Measurements from ENCODE around the gene STAC3.
"Not testable (repeated sequence)": the region's sequence is repeated elsewhere in the genome, so short reads cannot be mapped to it uniquely, and the experiment has no call there.

The STAC3 gene

DNA sequence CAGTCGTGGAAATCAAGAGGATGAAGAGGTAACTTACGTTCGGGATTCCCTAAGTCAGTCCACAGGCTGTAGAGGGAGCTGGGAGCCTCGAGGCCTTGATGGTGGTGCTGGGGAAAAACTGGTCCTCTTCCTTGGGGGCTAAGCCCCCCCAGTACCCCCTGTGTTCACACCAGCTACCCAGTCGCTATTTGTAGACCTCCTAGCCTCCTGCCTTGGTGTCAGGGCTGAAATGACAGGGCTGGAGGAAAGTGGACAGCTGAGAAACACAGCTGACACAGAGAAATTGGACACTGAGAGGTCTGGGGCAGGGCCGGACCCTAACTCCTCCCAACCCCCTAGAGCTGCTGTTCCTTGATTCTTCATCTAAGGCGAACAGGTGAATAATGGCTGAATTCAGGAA, at the start of gene STAC3:
Gene STAC3, minus strand, starts transcription at position 232 of the 400 bp plus-strand sequence. CDS start 1,551 bp downstream, outside the sequence.
- no peak for DNase-seq (ENCODE audit: low read depth)

DNA sequence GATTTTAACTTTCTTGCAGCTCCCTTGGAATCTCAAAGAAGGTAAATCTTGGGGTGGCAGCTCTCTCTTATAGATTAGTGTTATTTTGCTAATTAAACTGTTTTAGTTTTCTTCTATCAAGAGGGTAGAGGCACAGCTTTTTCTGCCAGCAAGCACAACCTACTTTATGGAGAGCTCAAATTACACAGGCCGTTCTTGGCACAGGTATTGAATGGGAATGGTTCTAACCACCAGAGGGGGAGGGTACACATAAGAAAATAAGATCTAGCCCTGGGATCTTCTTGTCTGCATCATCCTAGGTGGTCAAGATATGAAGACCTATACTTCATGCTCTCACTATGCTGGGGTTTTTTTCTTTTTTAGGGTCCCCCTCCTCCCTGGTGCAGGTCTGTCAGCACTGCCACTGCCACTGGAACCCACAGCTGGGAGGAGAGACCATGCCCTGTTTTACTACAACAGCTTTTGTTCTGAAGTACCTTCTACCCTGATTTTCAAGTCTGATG, 48.6 kb upstream of the STAC3 start:
- DNase-seq (ENCODE audit: low read depth), result no peak

DNA sequence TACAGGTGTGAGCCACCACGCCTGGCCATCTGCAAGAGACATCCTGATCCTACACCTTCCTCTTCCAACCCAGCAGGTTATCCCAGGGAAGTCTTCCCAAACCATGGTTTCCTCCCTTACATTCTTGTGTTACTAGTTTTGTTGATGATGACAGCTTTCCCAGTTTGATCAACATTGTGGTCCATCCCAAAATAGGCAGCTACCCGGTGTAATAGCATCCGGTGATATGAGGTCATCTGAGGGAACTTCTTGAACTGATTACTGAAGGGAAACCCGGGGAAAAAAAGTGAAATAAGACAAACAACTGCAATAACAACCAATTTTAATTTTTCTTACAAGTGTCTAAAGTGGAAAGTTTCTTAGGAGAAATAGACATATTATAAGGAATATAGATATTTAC, 45.3 kb upstream of the STAC3 start:
- no peak for DNase-seq (ENCODE audit: low read depth)

DNA sequence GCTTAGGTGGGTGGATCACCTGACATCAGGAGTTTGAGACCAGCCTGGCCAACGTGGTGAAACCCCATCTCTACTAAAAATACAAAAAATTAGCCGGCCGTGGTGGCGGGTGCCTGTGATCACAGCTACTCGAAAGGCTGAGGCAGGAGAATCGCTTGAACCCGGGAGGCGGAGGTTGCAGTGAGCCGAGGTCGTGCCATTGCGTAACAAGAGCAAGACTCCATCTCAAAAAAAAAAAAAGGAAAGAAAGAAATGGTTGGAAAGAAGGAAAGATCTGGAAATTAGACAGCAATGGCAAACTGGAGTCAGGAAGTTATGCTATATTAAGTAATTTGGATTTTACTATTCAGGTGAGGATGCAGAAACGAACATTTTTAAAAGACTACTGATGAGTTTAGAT, 31.1 kb upstream of the STAC3 start:
- not testable (repeated sequence) for DNase-seq (ENCODE audit: low read depth)

DNA sequence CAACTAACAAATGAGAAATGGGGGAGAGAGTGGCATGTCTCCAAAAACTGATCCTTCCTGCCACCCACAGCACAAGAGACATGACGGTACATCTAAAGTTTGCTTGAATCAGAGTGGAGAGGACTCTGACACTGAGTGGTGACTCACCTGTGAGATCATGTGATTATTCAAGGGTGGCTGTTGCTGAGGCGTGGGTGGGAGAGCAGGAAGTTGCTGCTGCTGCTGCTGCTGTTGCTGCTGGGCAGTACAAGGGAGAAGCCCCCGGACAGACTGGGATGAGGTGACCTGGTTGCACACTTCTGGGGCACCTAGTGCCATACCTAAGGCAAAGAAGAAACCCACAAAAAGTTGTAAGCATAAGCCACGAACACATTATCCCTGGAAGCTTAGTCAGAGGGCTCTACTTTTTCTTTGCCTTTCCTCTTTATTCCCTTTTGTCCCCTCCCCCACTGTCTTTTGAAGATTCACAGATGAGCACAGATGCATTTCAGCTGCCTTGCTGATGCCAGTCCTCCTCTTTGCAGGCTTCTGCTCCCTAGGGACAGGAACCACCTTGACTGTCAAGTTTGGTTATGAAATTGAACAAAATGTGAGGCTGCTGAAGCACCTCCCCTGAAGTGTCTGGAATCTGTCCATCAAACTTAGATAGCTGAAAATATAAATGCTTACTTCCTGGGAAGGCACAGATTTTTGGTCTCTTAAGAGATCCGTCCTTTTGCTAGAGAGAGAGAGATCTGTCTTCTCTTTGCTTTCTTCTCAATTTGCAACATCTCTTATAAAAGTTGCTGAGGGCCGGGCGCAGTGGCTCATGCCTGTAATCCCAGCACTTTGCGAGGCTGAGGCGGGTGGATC, 29.4 kb upstream of the STAC3 start:
- DNase-seq (ENCODE audit: low read depth), result peak; percentile 50

DNA sequence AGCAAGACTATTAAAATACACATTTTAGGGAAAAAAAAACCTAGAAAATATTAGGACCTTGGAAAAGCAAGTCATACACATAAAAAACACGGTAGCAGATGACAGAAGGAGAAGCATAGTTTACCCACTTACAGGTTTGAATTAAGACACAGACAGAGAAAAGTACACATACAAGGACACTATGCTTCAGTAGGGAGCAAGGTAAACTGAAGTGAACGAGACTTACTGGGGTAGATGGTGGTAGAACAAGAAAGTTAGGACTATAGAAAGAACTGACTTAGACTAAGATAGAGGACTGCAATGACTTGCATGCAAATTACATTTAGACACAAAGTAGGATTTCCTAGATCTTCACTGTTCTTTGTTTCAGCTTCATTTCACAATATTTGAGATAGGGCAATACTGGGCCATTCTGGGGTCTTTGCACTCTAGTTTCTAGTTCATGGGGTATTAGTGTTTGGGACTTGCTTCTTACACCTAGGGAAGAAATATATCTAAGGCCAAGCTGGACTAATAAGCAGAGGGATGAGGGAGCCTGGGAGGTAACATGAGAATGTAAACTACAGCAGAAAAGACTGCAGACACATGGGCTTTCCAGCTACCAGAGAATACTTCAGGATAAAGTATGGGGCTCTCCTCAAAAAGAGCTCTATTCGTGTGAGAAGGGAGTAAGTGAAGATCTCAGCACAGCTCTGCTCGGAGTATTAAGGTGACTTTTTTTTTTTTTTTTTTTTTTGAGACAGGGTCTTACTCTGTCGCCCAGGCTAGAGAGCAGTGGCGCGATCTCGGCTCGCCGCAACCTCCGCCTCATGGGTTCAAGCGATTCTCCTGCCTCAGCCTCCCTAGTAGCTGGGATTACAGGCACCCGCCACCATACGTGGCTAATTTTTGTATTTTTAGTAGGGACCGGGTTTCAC, 27.7 kb upstream of the STAC3 start:
- no peak for DNase-seq (ENCODE audit: low read depth)

DNA sequence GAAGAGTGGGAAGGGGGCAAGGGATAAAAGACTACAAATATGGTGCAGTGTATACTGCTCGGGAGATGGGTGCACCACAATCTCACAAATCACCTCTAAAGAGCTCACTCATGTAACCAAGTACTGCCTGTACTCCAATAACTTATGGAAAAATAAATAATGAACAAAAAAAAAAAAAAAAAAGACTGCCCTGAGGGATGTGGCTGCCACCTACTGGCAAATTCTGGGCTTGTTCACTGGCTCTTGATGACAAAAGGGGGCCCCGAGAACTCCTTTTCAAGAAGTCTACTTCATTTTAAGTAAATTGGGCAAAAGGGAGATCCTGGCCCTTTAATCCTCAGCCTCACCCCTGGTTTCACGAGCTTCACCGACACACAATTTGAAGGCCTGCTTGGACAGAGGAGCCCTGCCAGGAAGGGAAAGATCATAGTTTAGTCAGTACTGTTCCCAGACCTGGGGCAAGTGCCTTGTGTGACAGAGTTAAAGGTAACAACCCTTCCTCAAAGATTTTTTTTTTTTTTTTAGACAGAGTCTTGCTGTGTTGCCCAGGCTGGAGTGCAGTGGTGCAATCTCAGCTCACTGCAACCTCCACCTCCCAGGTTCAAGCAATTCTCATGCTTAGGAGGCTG, 26.1 kb upstream of the STAC3 start:
- no peak for DNase-seq (ENCODE audit: low read depth)

DNA sequence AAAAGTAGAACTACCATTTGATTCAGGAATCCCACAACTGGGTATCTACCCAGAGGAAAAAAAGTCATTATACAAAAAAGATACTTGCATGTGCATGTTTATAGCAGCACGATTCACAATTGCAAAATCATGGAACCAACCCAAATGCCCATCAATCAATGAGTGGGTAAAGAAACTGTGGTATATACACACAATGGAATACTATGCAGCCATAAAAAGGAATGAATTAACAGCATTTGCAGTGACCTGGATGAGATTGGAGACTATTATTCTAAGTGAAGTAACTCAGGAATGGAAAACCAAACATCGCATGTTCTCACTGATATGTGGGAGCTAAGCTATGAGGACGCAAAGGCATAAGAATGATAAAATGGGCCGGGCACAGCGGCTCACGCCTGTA, 25.2 kb upstream of the STAC3 start:
- not testable (repeated sequence) for DNase-seq (ENCODE audit: low read depth)

DNA sequence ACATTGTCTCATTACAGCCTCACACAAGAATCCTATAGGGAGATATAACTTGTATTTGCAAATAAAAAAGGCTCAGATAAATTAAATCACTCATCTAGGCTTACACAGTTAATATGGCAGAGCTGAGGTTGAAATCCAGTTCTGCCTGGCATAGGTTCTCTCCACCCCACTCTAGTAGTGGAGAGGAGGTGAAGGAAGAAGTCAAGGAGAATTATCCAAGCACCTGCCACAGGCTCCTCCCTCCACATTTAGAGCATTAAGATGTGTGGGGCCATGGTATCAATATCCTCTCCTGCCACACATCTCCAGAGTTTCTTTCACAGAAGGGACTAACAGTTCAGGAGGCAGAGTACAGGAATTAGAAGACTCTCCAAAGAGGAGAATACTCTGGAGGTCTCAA, 22.5 kb upstream of the STAC3 start:
- DNase-seq (ENCODE audit: low read depth), result no peak

DNA sequence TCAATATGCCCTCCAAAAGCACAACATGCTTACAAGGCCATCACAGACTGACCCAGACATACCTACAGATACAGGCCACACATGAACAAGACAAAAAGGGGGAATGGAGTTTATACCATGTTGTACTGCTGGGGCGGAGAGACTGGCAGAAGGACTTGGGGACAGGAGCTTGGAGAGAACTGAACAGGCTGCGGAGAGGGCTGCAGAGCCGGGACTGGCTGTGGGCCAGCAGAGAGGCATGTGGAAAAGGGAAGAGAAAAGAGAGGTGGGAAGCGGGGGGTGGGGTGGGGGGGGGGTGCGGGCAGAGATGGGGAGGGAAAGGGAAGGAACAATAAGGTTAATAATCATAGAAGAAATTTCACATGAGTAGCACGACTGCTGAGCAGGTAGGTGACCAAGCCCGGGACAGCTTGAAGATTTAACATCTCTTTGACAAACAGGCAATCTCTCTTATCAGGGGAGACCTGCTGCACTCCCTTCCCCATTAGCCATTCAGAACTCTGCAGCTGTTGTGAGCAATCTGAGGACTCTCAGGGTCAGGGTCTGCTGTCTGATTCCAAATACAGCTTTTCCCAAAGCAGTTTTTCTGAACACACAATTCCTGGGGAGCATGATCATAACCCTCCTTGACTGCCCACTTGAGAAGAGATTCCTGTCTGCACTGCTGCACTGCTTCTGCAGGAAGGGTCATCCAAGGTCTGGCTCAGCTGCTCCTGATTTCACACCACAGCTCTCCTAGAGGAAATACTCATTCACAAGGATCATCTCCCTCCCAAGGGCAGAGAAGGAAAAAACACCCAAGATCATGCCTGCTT, 21.6 kb upstream of the STAC3 start:
- DNase-seq (ENCODE audit: low read depth), result no peak

DNA sequence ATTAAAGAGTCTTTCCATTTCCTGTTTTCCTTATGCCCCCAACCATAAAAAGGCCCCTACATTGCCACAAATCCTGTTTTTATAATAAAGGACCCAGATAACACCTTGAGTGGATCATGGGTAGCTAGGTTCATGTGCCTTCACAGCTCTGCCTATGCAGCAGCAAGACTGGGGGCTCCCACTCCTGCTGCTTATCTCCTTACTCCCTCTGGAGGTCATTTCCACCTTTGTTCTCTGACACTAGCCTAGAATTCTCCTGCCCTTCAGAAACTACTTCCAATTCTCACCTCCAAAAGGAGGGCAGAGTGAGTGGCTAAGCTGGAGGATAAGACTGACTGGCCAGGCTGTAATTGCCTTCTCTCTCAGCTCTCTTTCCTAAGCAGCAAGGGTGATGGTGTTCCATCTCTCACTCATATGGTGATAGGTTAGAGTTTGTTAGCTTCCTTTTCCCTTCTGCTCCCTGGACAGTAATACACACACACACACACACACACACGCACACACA, 20.0 kb upstream of the STAC3 start:
- DNase-seq (ENCODE audit: low read depth), result no peak

DNA sequence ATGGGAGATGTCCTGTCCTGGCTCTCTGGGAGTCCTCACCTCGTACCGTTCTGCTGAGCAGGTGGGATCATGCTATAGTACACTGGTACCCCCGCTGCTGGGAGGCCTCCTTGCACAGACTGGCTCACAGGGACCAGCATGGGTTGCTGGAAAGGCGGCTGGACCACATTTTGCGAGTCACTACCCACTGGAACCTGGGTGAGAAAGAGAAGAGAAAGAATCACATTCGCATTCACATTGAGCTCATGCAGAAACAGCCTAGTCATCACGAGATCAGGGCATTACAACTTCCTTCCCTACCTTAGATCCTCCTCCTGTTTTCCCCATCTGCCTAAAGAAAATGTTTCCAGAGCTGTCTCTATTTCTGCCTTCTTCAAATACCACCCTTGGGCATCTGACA, 17.3 kb upstream of the STAC3 start:
- no peak for DNase-seq (ENCODE audit: low read depth)

DNA sequence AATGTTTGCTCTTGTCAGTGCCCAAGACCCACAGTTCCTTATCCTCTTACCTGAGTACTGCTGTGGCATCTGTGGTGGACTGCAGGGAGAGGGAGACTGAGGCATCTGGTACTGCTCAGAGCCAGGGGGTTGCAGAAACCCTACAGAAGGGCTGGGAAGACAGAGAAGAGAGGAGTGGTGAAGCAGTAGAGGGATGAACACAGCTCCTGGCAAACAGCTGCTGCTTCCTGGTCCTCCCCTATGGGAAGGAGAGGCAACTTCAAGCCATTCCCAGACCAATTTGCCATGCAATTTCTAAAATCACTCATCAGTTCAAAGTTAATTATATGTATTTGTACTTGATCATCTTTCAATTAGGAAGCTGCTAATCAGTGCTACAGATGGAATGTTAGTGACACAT, 15.7 kb upstream of the STAC3 start:
- DNase-seq (ENCODE audit: low read depth), result no peak

DNA sequence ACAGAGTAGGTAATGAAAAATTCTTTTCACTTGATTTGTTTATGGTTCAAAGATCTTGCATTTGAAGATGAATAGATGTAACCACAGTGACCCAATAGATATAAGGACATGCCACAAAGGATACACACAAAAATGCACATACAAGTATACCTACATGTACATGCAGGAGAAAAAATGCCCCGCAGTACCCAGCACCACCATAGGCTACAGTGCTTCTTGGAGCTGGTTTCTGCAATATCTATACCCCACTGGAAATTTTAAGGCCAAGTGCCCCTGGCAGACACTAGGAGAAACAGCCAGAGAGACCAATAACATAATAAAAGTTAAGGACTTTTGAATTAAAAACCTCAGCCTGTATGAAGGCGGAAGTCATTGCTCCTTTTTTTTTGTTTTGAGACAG, 12.1 kb upstream of the STAC3 start:
- DNase-seq (ENCODE audit: low read depth), result no peak

DNA sequence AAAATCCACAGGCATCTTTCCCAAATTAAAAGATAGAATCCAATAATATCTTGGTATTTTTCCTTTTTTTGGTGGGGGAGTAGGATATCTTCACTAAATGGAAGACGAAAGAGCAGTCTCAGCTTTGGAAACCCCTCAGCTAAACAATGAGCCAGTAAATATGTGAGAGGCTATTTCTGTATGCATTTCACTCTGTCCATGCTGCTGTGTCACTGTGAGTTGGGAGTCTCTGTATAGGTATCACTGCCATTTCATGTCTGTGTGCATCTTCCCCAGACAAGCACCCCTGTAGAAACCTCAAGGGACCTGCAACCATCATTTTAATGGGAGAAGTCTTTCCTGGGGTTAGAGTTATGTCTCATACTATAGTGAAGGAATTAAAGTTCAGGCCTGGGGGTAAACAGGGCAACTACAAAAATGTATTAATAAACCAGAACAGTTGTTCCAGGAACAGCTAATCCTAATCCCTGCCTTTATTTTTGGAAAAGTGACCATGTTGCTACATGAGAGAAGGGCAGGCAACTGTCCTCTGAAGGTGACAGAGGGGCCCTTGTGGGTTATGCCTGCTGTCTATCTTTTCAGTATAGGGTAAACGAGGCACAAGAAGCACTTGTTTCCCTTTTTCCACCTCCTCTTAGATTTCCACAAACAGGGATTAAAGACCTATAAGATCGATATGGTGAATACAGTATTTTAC, 11.3 kb upstream of the STAC3 start:
- DNase-seq (ENCODE audit: low read depth), result no peak

DNA sequence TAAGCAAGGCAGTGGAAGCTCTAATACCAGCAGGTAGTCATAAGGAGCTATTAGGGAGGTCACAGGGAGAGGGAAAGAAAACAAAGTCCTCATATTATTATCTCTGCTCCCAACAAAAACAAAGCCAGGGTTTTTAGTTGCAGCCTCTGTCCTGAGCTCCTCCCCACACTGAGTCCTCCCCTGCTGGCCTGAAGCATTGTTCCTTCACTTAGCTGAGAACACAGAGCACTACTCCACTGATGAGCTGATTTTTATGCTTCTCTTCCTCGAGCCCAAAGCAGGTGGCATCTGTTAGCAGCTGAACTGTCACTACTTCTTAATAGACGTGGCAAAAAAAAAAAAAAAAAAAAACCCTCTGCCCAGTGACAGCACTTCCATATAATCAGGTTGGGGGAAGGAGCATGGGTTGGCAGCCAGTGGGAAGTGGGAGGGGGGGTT, 10.5 kb upstream of the STAC3 start:
- no peak for DNase-seq (ENCODE audit: low read depth)

DNA sequence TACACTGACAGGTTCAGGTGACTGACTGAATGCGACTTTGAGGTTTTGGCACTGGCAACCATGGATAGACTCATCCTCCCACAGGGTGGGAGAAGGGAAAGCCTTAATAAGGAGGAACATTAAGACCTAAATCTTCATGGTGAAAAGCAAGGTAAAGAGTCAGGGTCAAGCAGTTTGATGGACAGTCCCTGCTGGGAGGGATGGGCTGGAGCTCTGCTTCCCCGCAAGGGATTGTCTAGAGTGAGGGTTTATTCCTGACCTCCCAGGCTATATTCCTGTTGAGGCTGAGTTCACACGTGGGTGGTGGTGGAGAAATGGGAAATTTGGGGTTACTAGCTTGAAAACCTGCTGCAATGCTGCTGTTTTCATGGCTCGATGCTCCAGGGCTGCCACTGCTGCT, 9.4 kb upstream of the STAC3 start:
- no peak for DNase-seq (ENCODE audit: low read depth)

DNA sequence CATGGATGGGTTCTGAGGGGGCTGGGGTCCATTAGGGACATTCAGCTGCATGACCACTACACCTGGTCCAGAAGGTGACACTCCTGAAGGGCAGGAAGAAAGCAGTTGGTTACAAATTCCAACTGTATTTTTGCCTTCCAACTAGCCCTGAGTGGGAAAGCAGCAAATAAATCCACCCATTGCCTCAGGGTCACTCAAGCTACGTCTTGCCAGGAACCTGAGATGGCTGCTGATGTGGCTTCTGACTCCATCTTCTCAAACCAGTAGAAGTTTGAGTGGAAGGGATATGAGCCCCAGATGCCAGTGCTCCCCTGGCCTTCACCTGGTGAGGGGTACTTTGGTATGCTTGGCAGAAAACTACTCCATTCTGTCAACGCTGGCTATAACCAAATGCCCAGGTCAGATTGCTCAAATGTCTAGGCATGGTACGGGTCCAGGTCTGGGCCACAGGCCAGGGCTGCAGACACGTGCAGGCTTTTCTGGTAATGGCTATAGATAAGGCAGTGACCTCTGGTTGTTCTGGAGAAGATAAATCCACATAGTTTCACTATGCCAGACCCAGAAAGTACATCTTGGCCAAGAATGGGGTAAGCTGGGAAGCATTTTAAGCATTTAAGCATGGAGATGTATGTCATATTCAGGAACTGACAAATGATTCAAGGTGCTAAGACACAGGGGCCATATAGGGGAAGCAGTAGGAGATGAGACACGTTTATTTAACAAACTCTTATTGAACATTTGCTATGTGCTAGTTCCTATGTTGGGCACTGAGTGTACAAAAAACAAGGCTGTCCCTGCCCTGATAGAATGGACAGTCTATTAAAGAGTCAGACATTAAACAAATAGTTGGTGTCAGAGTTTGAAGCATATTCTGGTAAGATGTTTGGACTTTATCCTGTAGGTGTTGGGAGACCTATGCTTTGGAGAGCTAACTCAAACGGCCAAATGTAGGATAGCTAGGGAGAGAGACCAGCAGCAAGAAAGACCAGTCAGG, 8.3 kb upstream of the STAC3 start:
- no peak for DNase-seq (ENCODE audit: low read depth)

DNA sequence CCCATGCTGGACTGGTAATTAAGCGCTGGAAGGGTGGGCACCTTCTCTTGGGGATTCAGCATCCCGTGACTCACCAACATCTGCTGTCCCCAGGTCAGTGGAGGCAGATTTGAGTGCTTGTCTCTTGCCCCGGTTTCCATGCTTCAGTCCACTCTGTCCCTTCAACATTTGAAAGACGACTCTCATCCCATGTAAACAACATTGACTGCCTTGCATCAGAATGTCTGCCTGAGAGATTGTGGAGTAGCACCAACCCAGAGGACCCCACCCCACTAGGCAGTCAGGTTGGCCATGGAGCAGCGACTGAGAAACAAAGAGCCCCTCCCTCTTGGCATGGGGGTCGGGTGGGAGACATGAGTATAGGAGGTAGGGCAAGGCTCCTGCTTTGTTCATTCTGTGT, 4.9 kb upstream of the STAC3 start:
- no peak for DNase-seq (ENCODE audit: low read depth)

Measured in stimulated activated CD8-positive, alpha-beta memory T cell treated with anti-CD3 and anti-CD28 coated beads, Interleukin-12 subunit alpha, Interleukin-12 subunit beta, amount 100 ng/mL, for 1 hour (primary cell).